ENCODE results near the gene ZNF57. TPM values are rescaled to one million over a fixed set of nuclear protein-coding genes. Genes with fewer than 3 reads are reported as not detected.

Gene ZNF57
- total and polyA plus RNA-seq, 2 of the 13 experiments (the other 11 are each of a cell fraction or from before 2014, with no cell fraction given), result 6.6 to 17.5 TPM

- TF ChIP-seq MZF1 (CRISPR knock-in tag; IDR thresholded peaks at IDR 0.05; ENCODE audit: borderline replicate concordance) (no peak), TP53 (CRISPR knock-in tag; conservative IDR thresholded peaks at IDR 0.05) (no peak), HNRNPH1 (optimal IDR thresholded peaks at IDR 0.05; ENCODE audit: low read depth, low read length) (no peak), ZNF292 (CRISPR knock-in tag; IDR thresholded peaks at IDR 0.05; ENCODE audit: borderline replicate concordance, low read depth) (no peak), ZNF274 (CRISPR knock-in tag; IDR thresholded peaks at IDR 0.05) (peak; percentile 87; the same call in 1 of the 2 replicates), ZNF616 (CRISPR knock-in tag; IDR thresholded peaks at IDR 0.05; ENCODE audit: low read depth) (peak; percentile 99), GLI4 (CRISPR knock-in tag; IDR thresholded peaks at IDR 0.05; ENCODE audit: borderline replicate concordance) (0 out of 2 replicates have a peak, but pooled peaks have one; percentile 61), IRF1 (CRISPR knock-in tag; IDR thresholded peaks at IDR 0.05; ENCODE audit: low read depth) (no peak), PAWR (CRISPR knock-in tag; IDR thresholded peaks at IDR 0.05; ENCODE audit: borderline replicate concordance) (no peak), BCL6 (CRISPR knock-in tag; IDR thresholded peaks at IDR 0.05) (0 out of 2 replicates have a peak, but pooled peaks have one; percentile 8), SKI (IDR thresholded peaks at IDR 0.05; ENCODE audit: partially characterized antibody) (peak; percentile 17), RFXAP (CRISPR knock-in tag; IDR thresholded peaks at IDR 0.05; ENCODE audit: borderline replicate concordance) (peak; percentile 76), E2F1 (CRISPR knock-in tag; IDR thresholded peaks at IDR 0.05) (peak; percentile 47; the same call in 1 of the 2 replicates), MAZ (IDR thresholded peaks at IDR 0.05; ENCODE audit: borderline replicate concordance, low read depth, low read length) (no peak), MAZ (CRISPR knock-in tag; IDR thresholded peaks at IDR 0.05; ENCODE audit: low read depth) (no peak; the same call in 1 of the 2 replicates), NCOR1 (IDR thresholded peaks at IDR 0.05; ENCODE audit: borderline replicate concordance, low read length) (no peak; the same call in 1 of the 2 replicates), REL (CRISPR knock-in tag; conservative IDR thresholded peaks at IDR 0.05) (peak; percentile 78; the same call in 1 of the 2 replicates), RNF219 (CRISPR knock-in tag; IDR thresholded peaks at IDR 0.05) (0 out of 2 replicates have a peak, but pooled peaks have one; percentile 8), ZNF589 (CRISPR knock-in tag; conservative IDR thresholded peaks at IDR 0.05) (no peak; the same call in 1 of the 2 replicates), ZBTB34 (CRISPR knock-in tag; IDR thresholded peaks at IDR 0.05) (0 out of 2 replicates have a peak, but pooled peaks have one; percentile 53)
Observed at GRCh38 chr19:2944775-2945574, 44.2 kb downstream of the ZNF57 start, which contains the start of gene ZNF77 (continued).
